GM18517 (cell line): ENCODE data around the gene TCF7L2.

Source experiments
- ATAC-seq: cut with Tn5 transposase; IDR thresholded peaks from one replicate; pipeline ENCODE4 v1.9.1; 2021; ENCODE audit warnings: mild to moderate bottlenecking, moderate library complexity; ENCODE audit not compliant: unreplicated experiment

TCF7L2 gene

GRCh38 chr10:113171662-113172061, 221.6 kb downstream of the TCF7L2 start:
- no peak for ATAC-seq

GRCh38 chr10:113175176-113175575, 225.1 kb downstream of the TCF7L2 start:
- no peak for ATAC-seq

GRCh38 chr10:113175756-113176651, 226.0 kb downstream of the TCF7L2 start:
- no peak for ATAC-seq

GRCh38 chr10:113176652-113177155, 226.7 kb downstream of the TCF7L2 start:
- ATAC-seq: no peak

- no peak for ATAC-seq
Observed at GRCh38 chr10:113177156-113177935, 227.3 kb downstream of the TCF7L2 start.

- ATAC-seq: no peak
Observed at GRCh38 chr10:113177936-113178335, 227.9 kb downstream of the TCF7L2 start.

- ATAC-seq: no peak
Observed at GRCh38 chr10:113178771-113179170, 228.7 kb downstream of the TCF7L2 start.

GRCh38 chr10:113179265-113179664, 229.2 kb downstream of the TCF7L2 start:
- no peak for ATAC-seq

GRCh38 chr10:113179966-113180365, 229.9 kb downstream of the TCF7L2 start:
- ATAC-seq: no peak

- ATAC-seq: no peak
Observed at GRCh38 chr10:113180401-113181154, 230.5 kb downstream of the TCF7L2 start.

- ATAC-seq: no peak
Observed at GRCh38 chr10:113182154-113182553, 232.1 kb downstream of the TCF7L2 start.

GRCh38 chr10:113183573-113183972, 233.5 kb downstream of the TCF7L2 start:
- no peak for ATAC-seq

- no peak for ATAC-seq
Observed at GRCh38 chr10:113187063-113187777, 237.2 kb downstream of the TCF7L2 start.

GRCh38 chr10:113199459-113199858, 249.4 kb downstream of the TCF7L2 start:
- ATAC-seq: no peak

- ATAC-seq: no peak
Observed at GRCh38 chr10:113202011-113202410, 252.0 kb downstream of the TCF7L2 start.

- ATAC-seq: no peak
Observed at GRCh38 chr10:113207924-113208323, 257.9 kb downstream of the TCF7L2 start.

GRCh38 chr10:113213035-113213434, 263.0 kb downstream of the TCF7L2 start:
- no peak for ATAC-seq

- no peak for ATAC-seq
Observed at GRCh38 chr10:113214331-113214730, 264.3 kb downstream of the TCF7L2 start.

GRCh38 chr10:113216102-113216501, 266.1 kb downstream of the TCF7L2 start:
- ATAC-seq: no peak
